Measurements from ENCODE around the gene C13orf46. TPM values are rescaled to one million over a fixed set of nuclear protein-coding genes. Genes with fewer than 3 reads are reported as not detected.

The C13orf46 gene
- total and polyA plus RNA-seq, 10 donors: 0.09 to 4.2 (median 1.2) TPM

- Histone ChIP-seq H3K9me3 (peaks cover 0 to 19% (median 14%) of the 10 kb centered on the region in 8 donors), H3K36me3 (no peaks in the 10 kb centered on the region), H3K4me3 (no peak overlapping the region), H3K27me3 (replicated peaks in 1 of 7) (peaks cover 0 to 34% (median 0%) of the 10 kb centered on the region in 7 donors), H3K4me1 (peaks cover 0 to 9% (median 0%) of the 10 kb centered on the region in 6 donors), H3K27ac (no peak overlapping the region)
- peak; percentile 46 for DNase-seq
- intact Hi-C loops (cut with DNase I; ENCODE audit: low total_unique reads): no loop called here
- TF ChIP-seq, protein P1, sequence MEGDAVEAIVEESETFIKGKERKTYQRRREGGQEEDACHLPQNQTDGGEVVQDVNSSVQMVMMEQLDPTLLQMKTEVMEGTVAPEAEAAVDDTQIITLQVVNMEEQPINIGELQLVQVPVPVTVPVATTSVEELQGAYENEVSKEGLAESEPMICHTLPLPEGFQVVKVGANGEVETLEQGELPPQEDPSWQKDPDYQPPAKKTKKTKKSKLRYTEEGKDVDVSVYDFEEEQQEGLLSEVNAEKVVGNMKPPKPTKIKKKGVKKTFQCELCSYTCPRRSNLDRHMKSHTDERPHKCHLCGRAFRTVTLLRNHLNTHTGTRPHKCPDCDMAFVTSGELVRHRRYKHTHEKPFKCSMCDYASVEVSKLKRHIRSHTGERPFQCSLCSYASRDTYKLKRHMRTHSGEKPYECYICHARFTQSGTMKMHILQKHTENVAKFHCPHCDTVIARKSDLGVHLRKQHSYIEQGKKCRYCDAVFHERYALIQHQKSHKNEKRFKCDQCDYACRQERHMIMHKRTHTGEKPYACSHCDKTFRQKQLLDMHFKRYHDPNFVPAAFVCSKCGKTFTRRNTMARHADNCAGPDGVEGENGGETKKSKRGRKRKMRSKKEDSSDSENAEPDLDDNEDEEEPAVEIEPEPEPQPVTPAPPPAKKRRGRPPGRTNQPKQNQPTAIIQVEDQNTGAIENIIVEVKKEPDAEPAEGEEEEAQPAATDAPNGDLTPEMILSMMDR (IDR thresholded peaks at IDR 0.05 in 8 of 11, conservative IDR thresholded peaks at IDR 0.05 in 3 of 11): no peak
- TF ChIP-seq POLR2A (IDR thresholded peaks at IDR 0.05): no peak
- TF ChIP-seq POLR2AphosphoS5 (IDR thresholded peaks at IDR 0.05): no peak
- WGBS, 5 donors: 82 to 89% (median 85%) methylated on average over 15 of the region's 15 CpGs
Measured at GRCh38 chr13:113922412-113923118, 51.3 kb downstream of the C13orf46 start.

DNA sequence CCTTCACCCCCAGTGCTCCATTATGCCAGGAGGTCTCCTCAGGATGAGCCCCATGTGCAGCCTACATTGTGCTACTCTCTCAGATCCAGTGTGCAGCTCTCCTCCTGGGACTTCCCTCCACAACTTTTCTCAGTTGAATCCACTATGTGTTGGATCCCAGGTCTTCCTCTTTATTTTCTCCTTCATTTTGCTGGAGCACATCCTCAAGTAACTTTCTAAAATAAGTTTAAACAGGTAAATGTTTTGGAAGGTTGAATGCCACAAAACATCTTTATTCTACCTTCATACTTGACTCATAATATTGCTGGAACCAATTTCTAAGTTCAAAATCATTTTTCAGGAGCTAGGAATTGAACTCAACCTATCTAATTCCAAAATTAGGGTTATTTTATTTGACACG is 52.1 kb downstream of the C13orf46 start:
- intact Hi-C loops (cut with DNase I; ENCODE audit: low total_unique reads): no loop called here
- H3K27ac ChIP-seq: no peak overlapping the region
- H3K27me3 ChIP-seq (replicated peaks in 1 of 7): peaks cover 0 to 34% (median 0%) of the 10 kb centered on the region in 7 donors
- no peaks in the 10 kb centered on the region for H3K36me3 ChIP-seq
- no peak overlapping the region for H3K4me3 ChIP-seq
- WGBS, 5 donors: 70 to 98% (median 91%) methylated on average over 1 of the region's 1 CpG
- no peak for DNase-seq
- TF ChIP-seq, protein P1 (IDR thresholded peaks at IDR 0.05 in 8 of 11, conservative IDR thresholded peaks at IDR 0.05 in 3 of 11): no peak
- TF ChIP-seq POLR2AphosphoS5 (IDR thresholded peaks at IDR 0.05): no peak
- no peak for TF ChIP-seq POLR2A (IDR thresholded peaks at IDR 0.05)
- H3K9me3 ChIP-seq: peaks cover 0 to 19% (median 14%) of the 10 kb centered on the region in 8 donors
- peaks cover 0 to under 1% (median 0%) of the 10 kb centered on the region in 6 donors for H3K4me1 ChIP-seq

- no peak for DNase-seq
- no peak for TF ChIP-seq POLR2AphosphoS5 (IDR thresholded peaks at IDR 0.05)
- TF ChIP-seq, protein P1 (IDR thresholded peaks at IDR 0.05 in 8 of 11, conservative IDR thresholded peaks at IDR 0.05 in 3 of 11): no peak
- no peak for TF ChIP-seq POLR2A (IDR thresholded peaks at IDR 0.05)
- intact Hi-C loops (cut with DNase I; ENCODE audit: low total_unique reads): no loop called here
- no peak overlapping the region for H3K4me3 ChIP-seq
- no peaks in the 10 kb centered on the region for H3K36me3 ChIP-seq
- peaks cover 0 to 32% (median 2%) of the 10 kb centered on the region in 7 donors for H3K27me3 ChIP-seq (replicated peaks in 1 of 7)
- no peak overlapping the region for H3K27ac ChIP-seq
- 82 to 87% (median 84%) methylated on average over 13 of the region's 13 CpGs for WGBS, 5 donors
- H3K9me3 ChIP-seq: peaks cover 0 to 19% (median 14%) of the 10 kb centered on the region in 8 donors
- no peaks in the 10 kb centered on the region for H3K4me1 ChIP-seq
Measured at GRCh38 chr13:113920606-113921286, 53.1 kb downstream of the C13orf46 start.
